ENCODE measurements around the gene BMI1. TPM values are rescaled to one million over a fixed set of nuclear protein-coding genes. Genes with fewer than 3 reads are reported as not detected.

BMI1 gene
- total and polyA plus RNA-seq, 2 donors (not counting 3 experiments of a cell fraction or from before 2014, with no cell fraction given), result 12.0 to 25.1 TPM

- no TSS peak for BruUV-seq (replicated peaks)
- Histone ChIP-seq H2AFZ (ENCODE audit: low read depth, low read length) (no peak overlapping the region), H3K4me3 (replicated peaks in 1 of 3; ENCODE audit: insufficient read depth in 1 of 3, low read depth in 1 of 3, low read length in 3 of 3) (no peak overlapping the region), H3K27ac (ENCODE audit: insufficient read depth, low read depth, low read length) (no peak overlapping the region), H3K4me2 (ENCODE audit: insufficient read depth, low read length) (no peak overlapping the region), H3K79me2 (ENCODE audit: control insufficient read depth, insufficient read depth, low read length) (no peaks in the 10 kb centered on the region), H3K27me3 (ENCODE audit: control insufficient read depth in 2 of 2, insufficient read depth in 2 of 2, low read length in 2 of 2) (peaks cover 4 to 8% of the 10 kb centered on the region in 2 experiments), H3K9me1 (replicated peaks; ENCODE audit: control insufficient read depth, extremely low read depth, insufficient read depth, low read length) (no peaks in the 10 kb centered on the region), H3K4me1 (ENCODE audit: control insufficient read depth, extremely low read depth, insufficient read depth, low read length) (no peaks in the 10 kb centered on the region), H3K36me3 (ENCODE audit: control insufficient read depth in 2 of 2, extremely low read depth in 1 of 2, insufficient read depth in 2 of 2, low read length in 2 of 2) (no peaks in the 10 kb centered on the region), H3K9ac (replicated peaks; ENCODE audit: extremely low read depth, insufficient read depth, low read length) (no peak overlapping the region), H3K9me3 (replicated peaks; ENCODE audit: control insufficient read depth, insufficient read depth, low read length) (no peaks in the 10 kb centered on the region), H4K20me1 (replicated peaks; ENCODE audit: control insufficient read depth, extremely low read depth, insufficient read depth, low read length) (peaks cover 2% of the 10 kb centered on the region)
- dilution Hi-C loops (cut with MboI; ENCODE audit: extremely low pct_ligation_motif_present, low sequenced_read_pairs) (no loop called here), intact Hi-C loops (cut with micrococcal nuclease) (no loop called here)
- no peak for FAIRE-seq
- TF ChIP-seq GATA2 (IDR thresholded peaks at IDR 0.05; ENCODE audit: insufficient read depth, insufficient read length, low read depth, low read length) (no peak), MYC (IDR thresholded peaks at IDR 0.05; ENCODE audit: low read depth, low read length) (no peak), EZH2 (IDR thresholded peaks at IDR 0.05; ENCODE audit: borderline replicate concordance, low read depth, low read length, severe bottlenecking) (no peak), POLR2A (IDR thresholded peaks at IDR 0.05; ENCODE audit: low read depth, low read length) (no peak), CTCF (IDR thresholded peaks at IDR 0.05; ENCODE audit: extremely low read depth in 1 of 2, insufficient read depth in 1 of 2, low read depth in 1 of 2, low read length in 2 of 2) (no peak), JUN (IDR thresholded peaks at IDR 0.05; ENCODE audit: borderline replicate concordance, insufficient read depth, insufficient read length, low read depth) (no peak), FOS (IDR thresholded peaks at IDR 0.05; ENCODE audit: borderline replicate concordance, insufficient read depth, low read length) (no peak), POLR2AphosphoS5 (IDR thresholded peaks at IDR 0.05; ENCODE audit: insufficient read depth, low read depth, low read length) (no peak), MAX (IDR thresholded peaks at IDR 0.05; ENCODE audit: insufficient read depth, insufficient read length) (no peak)
- POLR2A ChIA-PET, result no interaction called here
- DNase-seq (ENCODE audit: low read depth, low spot score), result no peak
- CTCF ChIA-PET, result no interaction called here
These were observed 27.0 kb upstream of the BMI1 start for GRCh38 chr10:22293747-22294404.

All from endothelial cell of umbilical vein (primary cell).